ENCODE data around the gene ANKRD66. TPM values are rescaled to one million over a fixed set of nuclear protein-coding genes. Genes with fewer than 3 reads are reported as not detected.
"Not testable (repeated sequence)": the region's sequence is repeated elsewhere in the genome, so short reads cannot be mapped to it uniquely, and the experiment has no call there.

The ANKRD66 gene
- not detected for total RNA-seq
- long read RNA-seq, result 0 reads

- intact Hi-C loops (cut with micrococcal nuclease), result no loop called here
Observed at GRCh38 chr6:46746696-46747095, at the start of gene ANKRD66. TSS of gene ANKRD66 (plus strand) at chr6:46746933. CDS start at chr6:46751949, 5,016 bp downstream.

DNA sequence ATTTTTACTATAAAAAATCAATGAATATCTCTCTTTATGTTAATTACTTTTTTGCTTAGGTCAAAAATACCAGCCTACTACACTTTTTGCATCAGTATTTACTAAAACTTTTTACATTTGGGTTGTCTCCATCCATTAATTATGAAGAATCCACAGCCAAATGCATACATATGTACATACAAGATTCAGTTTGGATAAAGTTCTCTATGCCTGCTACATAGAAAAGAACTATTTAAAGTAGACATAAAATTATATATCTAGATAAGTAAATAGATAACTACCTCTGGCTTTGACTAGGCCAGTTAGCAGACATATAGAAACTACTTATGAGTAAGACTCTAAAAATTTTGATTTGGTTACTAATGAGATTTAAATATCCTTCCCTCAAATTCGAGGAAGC is 46.8 kb upstream of the ANKRD66 start:
- no peak for ATAC-seq
- DNase-seq, result no peak
- intact Hi-C loops (cut with micrococcal nuclease), result no loop called here

More at GRCh38 chr6:46746696-46747095, at the start of gene ANKRD66:
- DNase-seq, result no peak
- ATAC-seq, result no peak

DNA sequence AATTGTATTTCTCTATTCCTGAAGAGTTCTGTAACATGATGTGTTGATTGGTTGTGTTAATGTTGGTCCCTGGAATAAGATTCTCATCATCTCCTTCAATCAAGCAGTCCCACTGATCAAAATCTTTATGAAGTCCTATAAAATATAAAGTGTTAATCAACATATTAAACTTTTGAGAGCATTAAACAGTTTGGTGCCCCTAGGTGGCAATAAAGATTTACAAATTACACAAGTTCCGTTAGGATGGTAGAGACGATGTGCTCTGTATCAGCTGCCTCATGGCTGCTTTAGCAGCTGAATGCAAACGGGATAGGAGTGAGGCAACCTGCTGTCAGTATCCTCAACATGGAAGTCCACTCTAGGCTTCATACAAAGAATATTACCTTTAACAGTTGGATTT is 42.2 kb upstream of the ANKRD66 start:
- intact Hi-C loops (cut with micrococcal nuclease), result loop anchor here (2.0 kb wide), 1 partner anchor 76 kb away; no protein-coding TSS in a partner anchor
- ATAC-seq (peak; percentile 63), DNase-seq (no peak)

DNA sequence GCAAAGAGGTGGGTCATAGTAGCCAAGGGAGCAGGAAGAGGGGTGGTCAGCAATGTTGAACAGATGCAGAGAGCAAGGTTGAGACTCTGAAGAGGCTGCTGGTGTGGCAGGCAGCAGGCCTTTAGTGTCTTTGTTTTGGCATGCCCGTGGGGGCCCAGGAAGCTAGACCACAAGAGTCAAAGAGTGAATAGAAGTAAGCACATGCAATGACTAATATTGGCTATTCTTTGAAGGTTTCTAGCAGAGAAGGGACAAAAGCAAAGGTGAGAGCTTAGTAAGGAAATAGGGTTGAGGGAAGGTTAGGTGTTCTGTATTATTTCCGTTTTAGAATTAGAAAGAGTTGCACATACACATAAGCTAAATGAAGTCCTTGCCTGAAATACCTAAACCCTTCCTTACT is 40.3 kb upstream of the ANKRD66 start:
- intact Hi-C loops (cut with micrococcal nuclease), result no loop called here
- DNase-seq (no peak), ATAC-seq (no peak)

- intact Hi-C loops (cut with micrococcal nuclease), result no loop called here
- ATAC-seq, result no peak
Observed at GRCh38 chr6:46711491-46711890, 35.2 kb upstream of the ANKRD66 start.

GRCh38 chr6:46715141-46715540 is 31.6 kb upstream of the ANKRD66 start:
- intact Hi-C loops (cut with micrococcal nuclease), result no loop called here
- ATAC-seq (no peak), DNase-seq (no peak)

More at GRCh38 chr6:46711491-46711890, 35.2 kb upstream of the ANKRD66 start:
- DNase-seq, result no peak

- DNase-seq (no peak), ATAC-seq (no peak)
- intact Hi-C loops (cut with micrococcal nuclease), result no loop called here
Observed at GRCh38 chr6:46719099-46719498, 27.6 kb upstream of the ANKRD66 start.

GRCh38 chr6:46720401-46720800 is 26.3 kb upstream of the ANKRD66 start:
- no peak for DNase-seq
- no peak for ATAC-seq
- intact Hi-C loops (cut with micrococcal nuclease), result no loop called here

DNA sequence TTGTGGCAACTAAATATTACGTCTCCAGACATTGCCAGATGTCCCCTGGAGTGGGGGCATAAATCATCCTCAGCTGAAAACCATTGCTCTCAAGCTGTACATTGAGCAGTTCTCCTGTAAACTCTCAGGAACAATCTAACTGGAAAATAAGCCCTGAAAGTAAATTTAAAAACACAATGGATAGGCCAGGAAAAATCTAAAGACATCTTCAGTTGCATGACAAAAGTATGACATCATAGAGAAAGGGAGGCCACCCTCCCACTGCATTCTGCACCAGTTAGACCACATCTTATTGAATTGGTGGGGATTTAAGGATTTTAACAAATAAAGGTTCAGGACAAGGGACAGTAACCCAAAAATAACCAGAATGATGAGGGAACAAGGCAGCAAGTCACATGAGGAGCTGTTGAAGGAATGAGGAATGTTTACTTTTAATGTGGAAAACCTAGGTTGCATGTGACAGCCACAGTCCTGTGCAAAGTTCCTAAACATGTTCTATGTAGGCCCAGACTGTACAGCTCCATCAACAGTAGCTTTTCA is 16.9 kb upstream of the ANKRD66 start:
- ATAC-seq (no peak), DNase-seq (no peak)
- intact Hi-C loops (cut with micrococcal nuclease), result no loop called here

DNA sequence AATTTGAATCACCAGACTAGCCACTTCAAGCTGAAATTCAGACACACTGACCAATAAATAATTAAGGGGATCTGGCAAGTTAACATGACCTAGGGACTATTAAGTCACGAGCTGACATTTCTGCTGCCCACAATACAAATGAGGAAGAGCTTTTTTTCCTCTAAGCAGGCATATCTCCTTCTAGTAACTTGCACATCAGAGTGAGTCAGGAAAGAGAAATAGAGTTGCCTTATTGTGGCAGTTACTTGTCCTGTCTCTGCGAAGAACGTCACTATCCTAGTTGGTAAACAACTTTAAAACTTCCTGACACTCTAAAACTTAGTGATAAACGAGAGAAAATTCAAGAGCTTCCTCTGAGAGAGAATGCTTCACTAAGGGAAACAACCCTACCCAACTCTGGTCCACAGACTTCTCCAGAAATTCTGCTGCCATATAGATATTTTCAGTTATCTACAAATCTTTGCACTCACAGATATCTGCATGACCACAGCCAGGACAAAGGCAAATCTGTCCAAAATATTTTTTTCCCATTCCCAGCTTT is 15.7 kb upstream of the ANKRD66 start:
- no peak for DNase-seq
- intact Hi-C loops (cut with micrococcal nuclease), result no loop called here
- ATAC-seq, result no peak

DNA sequence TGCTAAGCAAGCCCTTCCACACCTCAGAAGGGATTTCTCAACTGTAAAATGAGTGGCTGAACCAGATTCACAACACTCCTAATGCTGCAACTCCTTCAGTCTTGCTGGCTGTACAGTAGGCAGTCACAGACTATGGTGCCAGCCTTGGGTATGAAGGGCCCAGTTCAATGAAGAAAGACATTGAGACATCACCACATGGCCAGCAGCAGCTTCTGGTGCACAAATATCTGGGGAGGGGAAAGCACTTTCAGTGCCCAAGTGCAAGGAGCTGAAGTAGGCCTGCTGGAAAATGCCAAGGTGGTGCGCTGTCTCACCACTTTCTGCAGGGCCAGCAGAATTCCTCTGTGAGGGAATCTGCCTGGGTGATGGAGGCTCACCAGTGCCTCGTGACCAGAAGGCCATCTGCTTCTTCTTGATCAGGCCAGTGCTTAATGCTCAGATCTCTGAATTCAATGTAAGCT is 13.4 kb upstream of the ANKRD66 start:
- intact Hi-C loops (cut with micrococcal nuclease), result no loop called here
- ATAC-seq (no peak), DNase-seq (no peak)

DNA sequence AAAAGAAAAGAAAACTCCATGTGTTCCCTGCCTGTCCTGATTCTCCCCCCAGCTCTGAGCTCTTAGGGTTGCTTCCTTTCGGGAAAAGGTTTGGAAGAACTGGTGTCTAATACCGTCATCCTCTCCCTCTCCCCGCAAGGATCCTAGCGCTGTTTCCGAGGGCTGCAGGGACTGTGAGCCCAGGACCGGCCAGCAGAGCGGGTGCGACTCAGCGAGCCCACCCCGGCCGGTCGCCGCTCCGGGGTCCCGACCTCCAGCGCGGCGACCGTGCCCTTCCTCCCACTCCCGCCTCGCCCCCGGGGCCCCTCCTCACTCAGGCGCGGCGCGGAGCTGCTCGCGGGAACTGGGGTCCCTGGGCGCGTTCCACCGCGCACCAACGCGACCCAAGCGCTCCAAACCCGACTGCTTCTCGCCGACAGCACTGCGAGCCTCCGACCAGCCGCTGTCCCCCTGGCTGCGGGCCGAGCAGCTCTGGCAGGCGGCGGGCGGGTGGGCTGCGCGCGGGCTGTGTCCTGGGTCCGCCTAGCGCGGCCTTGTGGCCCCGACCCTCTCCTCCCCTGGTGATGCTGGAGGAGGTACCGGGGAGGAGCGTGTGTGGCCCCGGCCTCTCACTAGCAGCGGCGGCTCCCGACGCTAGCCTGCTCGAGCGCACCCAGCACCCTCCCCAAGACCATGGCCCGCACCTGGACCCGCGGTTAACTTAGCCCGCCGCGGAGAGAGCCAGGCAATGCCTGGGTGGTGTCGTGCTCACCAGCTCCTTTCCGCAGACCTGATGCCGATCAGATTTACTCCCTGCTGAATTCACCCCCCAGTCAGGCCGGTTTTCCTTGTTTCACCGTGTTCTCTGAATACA is 11.6 kb upstream of the ANKRD66 start, which contains the start of gene PLA2G7:
PLA2G7 (minus strand) TSS at position 509 of the 853 bp plus-strand sequence. CDS start 12,484 bp downstream, outside the sequence.
- DNase-seq, result peak; percentile 38
- intact Hi-C loops (cut with micrococcal nuclease), result no loop called here
- peak; percentile 81 for ATAC-seq

- ATAC-seq (peak; percentile 15), DNase-seq (no peak)
- intact Hi-C loops (cut with micrococcal nuclease), result no loop called here
Observed at GRCh38 chr6:46735720-46736031, 11.1 kb upstream of the ANKRD66 start.

DNA sequence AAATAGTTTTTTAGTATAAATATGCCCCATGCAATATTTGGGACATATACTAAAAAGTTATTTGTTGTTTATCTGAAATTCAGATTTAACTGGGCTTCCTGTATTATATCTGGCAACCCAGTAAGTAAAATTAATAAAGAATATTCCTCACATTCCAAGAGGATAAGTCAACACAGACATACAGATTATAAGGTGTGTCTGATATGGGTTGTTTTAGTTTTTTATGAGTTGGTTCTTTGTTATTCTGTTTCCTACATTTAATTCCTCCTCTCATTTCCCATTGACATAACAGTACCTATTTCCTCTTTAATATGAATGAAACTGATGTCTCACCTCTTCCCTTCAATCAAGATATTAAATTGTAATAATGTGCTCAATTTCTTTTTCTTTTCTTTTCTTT is 9.8 kb upstream of the ANKRD66 start:
- DNase-seq, result no peak
- no peak for ATAC-seq
- intact Hi-C loops (cut with micrococcal nuclease), result no loop called here

- ATAC-seq, result no peak
- DNase-seq, result no peak
- intact Hi-C loops (cut with micrococcal nuclease), result no loop called here
Observed at GRCh38 chr6:46741482-46741881, 5.3 kb upstream of the ANKRD66 start.

DNA sequence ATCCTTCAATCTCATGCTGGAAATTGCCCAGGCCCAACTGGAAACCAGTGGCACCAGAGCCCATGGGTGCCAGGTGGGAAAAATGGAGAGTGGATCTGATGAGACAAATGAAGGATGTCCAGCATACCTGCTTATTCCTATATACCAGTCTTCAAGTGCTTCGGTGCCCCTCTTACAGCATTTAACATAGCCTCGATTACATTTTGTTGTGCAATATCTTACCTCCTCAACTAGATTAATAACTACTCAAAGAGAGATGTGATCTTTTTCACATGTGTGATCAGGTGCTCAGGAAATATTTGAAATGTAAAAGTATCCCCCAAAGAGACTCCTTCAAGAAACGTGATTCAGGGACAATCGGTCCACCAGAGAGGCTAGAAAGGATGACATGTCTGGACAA is 4.8 kb upstream of the ANKRD66 start:
- no peak for ATAC-seq
- intact Hi-C loops (cut with micrococcal nuclease), result no loop called here

GRCh38 chr6:46743425-46744158 is 3.1 kb upstream of the ANKRD66 start:
- ATAC-seq, result no peak
- intact Hi-C loops (cut with micrococcal nuclease), result no loop called here
- no peak for DNase-seq

More for the DNA sequence above, 4.8 kb upstream of the ANKRD66 start:
- DNase-seq, result no peak

DNA sequence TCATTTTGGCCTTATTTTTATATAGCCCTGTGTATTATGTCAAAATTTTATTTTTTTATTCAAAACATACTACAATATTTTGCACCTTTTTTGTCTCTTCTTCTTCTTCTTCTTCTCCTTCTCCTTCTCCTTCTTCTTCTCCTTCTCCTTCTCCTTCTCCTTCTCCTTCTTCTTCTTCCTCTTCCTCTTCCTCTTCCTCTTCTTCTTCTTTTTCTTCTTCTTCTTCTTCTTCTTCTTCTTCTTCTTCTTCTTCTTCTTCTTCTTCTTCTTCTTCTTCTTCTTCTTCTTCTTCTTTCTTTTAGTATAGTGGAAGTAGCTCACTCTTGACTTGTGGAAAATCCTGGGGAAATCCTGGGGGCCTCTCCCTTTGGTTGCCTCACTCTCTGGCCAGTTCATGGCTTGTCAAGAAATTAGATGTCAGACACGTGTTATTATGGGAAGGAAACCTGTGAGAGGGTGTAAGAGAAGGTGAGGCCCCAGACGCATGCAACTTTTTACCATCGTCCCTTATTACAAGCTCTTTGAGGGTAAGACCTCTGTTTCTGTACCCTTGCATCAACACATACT is 2.5 kb upstream of the ANKRD66 start:
- intact Hi-C loops (cut with micrococcal nuclease); DNase-seq; ATAC-seq: not testable (repeated sequence)

DNA sequence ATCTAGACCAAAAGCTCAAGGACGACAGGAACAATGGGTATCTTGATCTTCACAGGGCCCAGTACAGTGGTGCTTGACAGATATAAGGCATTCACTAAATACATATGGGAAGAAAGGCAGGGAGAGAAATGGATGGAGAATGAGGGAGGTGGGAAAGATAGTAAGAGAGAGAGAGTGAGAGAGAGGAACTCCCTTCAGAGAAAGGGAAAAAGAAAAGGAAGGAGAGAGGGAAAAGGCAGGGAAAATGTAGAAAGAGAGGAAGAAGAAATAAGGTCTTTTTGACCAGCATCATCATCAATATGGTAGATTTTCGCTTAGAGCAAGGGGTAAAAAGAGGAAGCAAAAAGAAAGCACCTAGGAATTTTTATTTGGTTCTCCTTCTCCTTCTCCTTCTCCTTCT is 760 bp upstream of the ANKRD66 start:
- ATAC-seq, result no peak
- no peak for DNase-seq
- intact Hi-C loops (cut with micrococcal nuclease), result no loop called here
